Amniotic stem cell (primary cell): ENCODE results near the gene SLC7A9.
"Not testable (repeated sequence)": the region's sequence is repeated elsewhere in the genome, so short reads cannot be mapped to it uniquely, and the experiment has no call there.

ENCODE experiments used
- DNase-seq: peaks from one replicate; lab custom pipeline; 2025; lab: John Stamatoyannopoulos, UW

The SLC7A9 gene

DNA sequence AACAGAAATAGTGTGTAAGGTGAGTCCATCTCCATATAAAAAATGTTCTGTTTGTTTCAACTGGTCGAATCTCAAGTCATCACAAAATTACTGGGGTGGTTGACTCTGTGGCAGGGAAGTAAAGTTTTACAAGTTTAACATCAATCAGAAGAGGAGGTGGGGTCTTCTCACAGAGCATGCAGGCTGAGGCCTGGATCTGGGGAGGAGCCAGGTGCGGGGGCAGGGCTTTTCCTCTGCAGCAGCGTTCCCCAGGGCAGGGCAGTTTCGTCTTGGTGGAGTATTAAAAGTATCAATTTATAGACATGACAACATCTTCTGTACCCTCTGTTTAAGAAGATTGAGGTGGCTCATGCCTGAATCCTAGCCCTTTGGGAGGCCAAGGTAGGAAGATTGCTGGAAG, 68.8 kb downstream of the SLC7A9 start:
- no peak for DNase-seq

DNA sequence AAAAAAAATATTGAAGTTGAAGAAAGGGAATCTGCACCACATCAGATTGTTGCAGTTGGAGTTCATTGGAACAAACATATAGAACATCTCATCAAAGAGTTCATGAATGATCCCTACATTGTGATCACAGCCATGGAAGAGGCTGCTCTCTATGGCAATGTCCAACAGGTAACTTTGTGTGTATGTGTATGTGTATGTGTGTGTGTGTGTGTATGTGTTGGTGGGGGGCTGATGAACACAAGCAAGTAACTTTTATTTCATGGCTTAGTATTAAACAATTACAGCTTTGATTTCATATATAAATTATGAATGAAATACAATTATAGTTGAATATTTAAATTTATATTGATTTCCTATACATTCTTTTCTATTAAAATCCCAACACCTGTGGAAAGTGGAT, 69.4 kb downstream of the SLC7A9 start:
- no peak for DNase-seq

DNA sequence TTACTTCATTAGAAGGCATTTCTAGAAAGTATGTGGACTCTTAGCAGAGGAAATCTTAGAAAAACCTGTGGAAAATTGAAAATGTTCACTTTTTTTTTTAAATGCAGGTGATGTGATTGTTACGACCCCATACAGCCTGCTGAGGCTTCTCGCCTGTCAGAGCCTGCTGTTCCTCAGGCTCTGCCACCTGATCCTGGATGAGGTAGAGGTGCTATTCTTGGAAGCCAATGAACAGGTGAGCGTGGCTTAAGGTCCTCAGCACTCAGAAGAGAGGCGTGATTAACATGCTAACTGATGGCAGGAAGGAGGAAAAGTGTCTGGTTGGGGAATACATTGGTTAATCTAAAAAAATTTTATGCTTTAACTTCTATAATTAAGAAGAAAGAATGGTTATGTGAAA, 71.4 kb downstream of the SLC7A9 start:
- no peak for DNase-seq

DNA sequence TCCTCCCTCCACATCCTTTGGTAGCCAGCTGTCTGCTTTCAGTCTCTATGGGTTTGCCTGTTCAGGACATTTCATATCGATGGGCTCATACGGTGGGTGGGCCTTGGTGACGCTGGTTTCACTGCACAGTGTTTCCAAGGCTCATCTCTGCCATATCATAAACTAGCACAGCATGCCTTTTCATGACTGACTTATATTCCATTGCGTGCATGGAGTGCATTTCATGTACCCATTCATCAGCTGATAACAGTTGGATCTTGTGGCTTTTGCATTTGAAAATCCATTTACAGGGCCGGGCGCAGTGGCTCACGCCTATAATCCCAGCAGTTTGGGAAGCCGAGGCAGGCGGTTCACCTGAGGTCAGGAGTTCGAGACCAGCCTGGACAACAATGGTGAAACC, 80.1 kb downstream of the SLC7A9 start:
- DNase-seq, result no peak

DNA sequence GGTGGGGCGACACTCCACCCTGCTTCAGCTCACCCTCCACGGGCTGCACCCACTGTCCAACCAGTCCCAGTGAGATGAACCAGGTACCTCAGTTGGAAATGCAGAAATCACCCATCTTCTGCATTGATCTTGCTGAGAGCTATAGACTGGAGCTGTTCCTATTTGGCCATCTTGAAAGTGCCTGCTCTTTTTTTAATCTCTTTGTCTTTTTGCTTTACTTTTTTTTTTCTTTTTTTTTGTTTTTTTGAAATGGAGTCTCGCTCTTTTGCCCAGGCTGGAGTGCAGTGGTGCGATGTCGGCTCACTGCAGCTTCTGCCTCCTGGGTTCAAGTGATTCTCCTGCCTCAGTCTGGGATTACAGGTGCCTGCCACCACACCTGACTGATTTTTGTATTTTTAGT, 81.7 kb downstream of the SLC7A9 start:
- not testable (repeated sequence) for DNase-seq

DNA sequence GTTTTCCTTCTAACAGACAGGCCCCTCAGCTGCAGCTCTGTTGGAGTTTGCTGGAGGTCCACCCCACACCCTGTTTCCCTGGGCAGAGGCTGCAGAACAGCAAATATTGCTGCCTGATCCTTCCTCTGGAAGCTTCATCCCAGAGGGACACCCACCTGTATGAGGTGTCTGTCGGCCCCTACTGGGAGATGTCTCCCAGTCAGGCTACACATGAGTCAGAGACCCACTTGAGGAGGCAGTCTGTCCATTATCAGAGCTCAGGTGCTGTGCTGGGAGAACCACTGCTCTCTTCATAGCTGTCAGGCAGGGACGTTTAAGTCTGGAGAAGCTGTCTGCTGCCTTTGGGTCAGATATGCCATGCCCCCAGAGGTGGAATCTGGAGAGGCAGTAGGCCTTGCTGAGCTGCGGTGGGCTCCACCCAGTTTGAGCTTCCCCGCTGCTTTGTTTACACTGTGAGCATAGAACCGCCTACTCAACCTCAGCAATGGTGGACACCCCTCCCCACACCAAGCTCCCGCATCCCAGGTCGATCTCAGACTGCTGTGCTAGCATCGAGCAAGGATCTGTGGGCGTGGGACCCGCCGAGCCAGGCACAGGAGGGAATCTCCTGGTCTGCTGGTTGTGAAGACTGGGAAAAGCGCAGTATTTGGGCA, 82.3 kb downstream of the SLC7A9 start:
- DNase-seq, result not testable (repeated sequence)

DNA sequence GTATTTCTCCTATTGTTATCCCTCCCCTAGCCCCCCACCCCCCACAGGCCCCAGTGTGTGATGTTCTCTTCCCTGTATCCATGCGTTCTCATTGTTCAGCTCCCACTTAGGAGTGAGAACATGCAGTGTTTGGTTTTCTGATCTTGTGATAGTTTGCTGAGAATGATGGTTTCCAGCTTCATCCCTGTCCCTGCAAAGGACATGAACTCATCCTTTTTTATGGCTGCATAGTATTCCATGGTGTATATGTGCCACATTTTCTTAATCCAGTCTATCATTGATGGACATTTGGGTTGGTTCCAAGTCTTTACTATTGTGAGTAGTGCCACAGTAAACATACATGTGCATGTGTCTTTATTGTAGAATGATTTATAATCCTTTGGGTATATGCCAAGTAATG, 87.5 kb downstream of the SLC7A9 start:
- DNase-seq, result not testable (repeated sequence)

DNA sequence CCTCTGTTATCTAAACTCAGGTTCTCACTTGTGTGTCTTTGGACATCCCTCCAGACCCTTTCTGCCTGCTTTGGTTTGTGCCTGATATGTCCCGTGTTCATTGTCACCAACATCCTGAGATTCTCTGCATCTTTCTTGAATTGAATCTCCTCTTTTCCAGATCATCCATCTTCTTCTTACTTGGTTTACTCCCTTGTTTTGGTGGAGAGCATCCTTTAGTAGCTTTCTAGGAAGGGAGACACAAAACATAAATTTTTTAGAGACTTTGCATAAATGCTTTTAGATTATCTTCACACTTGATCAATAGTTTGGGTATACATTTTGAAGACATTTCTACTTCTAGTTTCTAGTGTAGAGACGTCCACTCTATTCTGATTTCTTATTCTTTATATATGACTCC, 88.3 kb downstream of the SLC7A9 start:
- DNase-seq, result no peak
